Stimulated activated CD8-positive, alpha-beta memory T cell treated with anti-CD3 and anti-CD28 coated beads, Interleukin-4, amount 100 ng/mL, for 4 hours (primary cell): Measurements from ENCODE around the gene SLC25A28.
"Not testable (repeated sequence)": the region's sequence is repeated elsewhere in the genome, so short reads cannot be mapped to it uniquely, and the experiment has no call there.

Experiments used
- DNase-seq, 2 donors: peaks; one replicate each; pipeline ENCODE4 v3.0.0-alpha.2; 2020; ENCODE audit warnings: low read depth in 2 of 2, low spot score in 1 of 2

SLC25A28 gene

GRCh38 chr10:99628923-99629624 is 8.8 kb upstream of the SLC25A28 start:
- DNase-seq, result no peak

GRCh38 chr10:99625124-99625523 is 4.9 kb upstream of the SLC25A28 start:
- DNase-seq, result not testable (repeated sequence)

- no peak for DNase-seq
Observed at GRCh38 chr10:99623919-99624318, 3.7 kb upstream of the SLC25A28 start.

GRCh38 chr10:99621454-99622251 is 1.4 kb upstream of the SLC25A28 start:
- no peak for DNase-seq

GRCh38 chr10:99620711-99621453 is 643 bp upstream of the SLC25A28 start:
- DNase-seq, result peak; percentile 69 to 88

- DNase-seq, result no peak
Observed at GRCh38 chr10:99619090-99619800, 994 bp downstream of the SLC25A28 start.

GRCh38 chr10:99617696-99618095 is 2.5 kb downstream of the SLC25A28 start:
- no peak for DNase-seq

GRCh38 chr10:99615426-99615825 is 4.8 kb downstream of the SLC25A28 start:
- DNase-seq, result no peak

- no peak for DNase-seq
Observed at GRCh38 chr10:99612167-99612831, 7.9 kb downstream of the SLC25A28 start.

- DNase-seq, result no peak
Observed at GRCh38 chr10:99611326-99611725, 8.9 kb downstream of the SLC25A28 start.

GRCh38 chr10:99610221-99610620 is 10.0 kb downstream of the SLC25A28 start:
- no peak for DNase-seq

GRCh38 chr10:99609186-99609585 is 11.1 kb downstream of the SLC25A28 start:
- no peak for DNase-seq

GRCh38 chr10:99605351-99605750 is 14.9 kb downstream of the SLC25A28 start:
- no peak for DNase-seq

GRCh38 chr10:99604862-99605261 is 15.4 kb downstream of the SLC25A28 start:
- no peak for DNase-seq

- no peak for DNase-seq
Observed at GRCh38 chr10:99598781-99599509, 21.3 kb downstream of the SLC25A28 start.

GRCh38 chr10:99598011-99598410 is 22.2 kb downstream of the SLC25A28 start:
- DNase-seq, result no peak

GRCh38 chr10:99596708-99597107 is 23.5 kb downstream of the SLC25A28 start:
- not testable (repeated sequence) for DNase-seq

- no peak for DNase-seq
Observed at GRCh38 chr10:99595770-99596465, 24.3 kb downstream of the SLC25A28 start.

GRCh38 chr10:99595236-99595635 is 25.0 kb downstream of the SLC25A28 start:
- no peak for DNase-seq
